Measurements from ENCODE around the gene OR2A7. TPM values are rescaled to one million over a fixed set of nuclear protein-coding genes. Genes with fewer than 3 reads are reported as not detected.
"Not testable (repeated sequence)": the region's sequence is repeated elsewhere in the genome, so short reads cannot be mapped to it uniquely, and the experiment has no call there.

Gene OR2A7
- polyA plus RNA-seq, 1 donor: 1.5 TPM

DNA sequence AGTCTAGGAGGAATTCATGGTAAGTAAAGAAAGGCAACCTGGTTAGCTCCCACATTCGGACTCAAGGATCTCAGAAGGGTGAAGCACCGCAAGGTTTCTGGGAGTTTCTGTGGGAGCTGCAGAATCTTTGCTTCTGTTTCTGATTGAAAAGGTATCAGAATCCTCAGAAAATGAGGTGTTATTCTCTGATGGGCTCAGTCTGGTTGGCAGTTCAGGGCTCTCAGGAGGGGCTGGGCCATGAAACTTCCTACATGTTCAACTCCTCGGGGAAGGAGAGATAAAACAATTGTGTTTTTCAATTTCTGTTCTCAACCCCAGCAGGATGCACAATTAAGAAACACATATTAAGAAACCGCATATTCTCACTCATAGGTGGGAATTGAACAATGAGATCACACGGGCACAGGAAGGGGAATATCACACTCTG is 9.1 kb downstream of the OR2A7 start:
- no peak for DNase-seq (ENCODE audit: low read depth)

GRCh38 chr7:144252307-144252706 is 12.3 kb downstream of the OR2A7 start:
- not testable (repeated sequence) for DNase-seq (ENCODE audit: low read depth)

DNA sequence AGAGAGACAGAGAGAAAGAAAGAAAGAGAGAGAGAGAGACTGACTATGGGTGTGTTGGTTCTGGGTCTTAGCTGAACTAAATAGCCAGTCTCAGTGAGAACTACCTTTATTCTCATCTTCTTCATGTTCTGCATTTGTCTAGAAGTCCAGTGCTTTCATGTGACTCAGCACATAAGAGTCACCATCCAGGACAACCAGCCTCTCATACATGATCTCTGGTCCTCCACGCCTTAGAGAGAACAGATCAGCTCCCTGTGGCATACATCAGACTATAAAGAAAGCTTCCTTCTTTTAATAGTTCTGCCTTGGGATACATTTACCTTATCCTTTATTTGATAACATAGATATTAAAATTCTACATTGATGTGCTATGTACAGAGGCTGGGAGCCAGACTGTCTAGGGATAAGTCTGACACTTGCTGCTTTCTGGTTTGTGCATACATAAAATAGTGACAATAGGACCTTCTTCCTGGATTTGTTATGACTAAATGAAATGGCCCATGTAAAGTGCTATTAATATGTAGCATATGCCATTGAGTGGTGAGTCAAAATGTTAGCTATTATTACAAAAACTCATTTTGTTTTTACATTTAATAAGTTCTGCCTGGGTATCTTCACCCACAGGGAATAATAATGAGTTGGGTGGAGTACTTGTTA is 16.8 kb downstream of the OR2A7 start:
- DNase-seq (ENCODE audit: low read depth): not testable (repeated sequence)

GRCh38 chr7:144246967-144247366 is 17.6 kb downstream of the OR2A7 start:
- not testable (repeated sequence) for DNase-seq (ENCODE audit: low read depth)

DNA sequence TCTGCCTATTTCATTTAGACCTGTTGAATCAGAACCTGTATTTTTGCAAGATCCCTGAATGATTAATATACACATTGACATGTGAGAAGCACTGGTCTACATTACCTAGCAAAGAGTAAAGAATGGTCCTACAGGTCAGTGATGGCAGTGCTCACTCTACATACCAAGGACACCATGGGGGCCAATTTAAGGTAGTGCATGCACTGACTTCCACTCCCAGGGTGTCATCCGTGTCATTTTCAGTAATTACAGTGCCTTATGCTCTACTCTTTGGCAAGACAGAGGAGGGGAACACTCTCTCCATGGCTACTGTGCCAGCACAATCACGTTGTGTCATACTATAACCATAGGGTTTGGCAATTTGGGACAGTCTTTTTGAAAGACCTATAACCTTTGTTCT is 19.2 kb downstream of the OR2A7 start:
- DNase-seq (ENCODE audit: low read depth): not testable (repeated sequence)

DNA sequence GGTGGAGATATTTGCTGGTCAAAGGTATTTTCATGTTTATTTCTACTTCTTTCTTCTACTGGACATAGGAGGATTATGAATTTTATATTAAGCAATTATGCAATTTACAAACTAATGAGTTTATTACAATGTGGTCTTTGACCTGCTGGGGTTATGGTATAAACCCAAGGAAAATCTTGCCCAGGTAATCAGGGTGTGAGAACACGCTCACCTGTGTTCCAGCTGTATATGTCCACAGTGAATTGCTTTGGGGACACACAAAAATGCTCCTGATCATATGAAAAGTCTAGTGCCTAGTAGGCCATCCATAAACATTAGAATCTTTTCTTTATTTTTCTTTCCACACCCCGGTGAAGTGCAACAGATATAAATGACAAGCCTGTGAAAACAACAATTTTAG is 25.2 kb downstream of the OR2A7 start, which contains the start of gene OR2A42:
TSS of gene OR2A42 (minus strand) at position 241 of the 400 bp plus-strand sequence. CDS start 6,762 bp downstream, outside the sequence.
- DNase-seq (ENCODE audit: low read depth): not testable (repeated sequence)

- not testable (repeated sequence) for DNase-seq (ENCODE audit: low read depth)
These were observed 26.0 kb downstream of the OR2A7 start for GRCh38 chr7:144238530-144239082.

GRCh38 chr7:144233039-144233438 is 31.6 kb downstream of the OR2A7 start:
- DNase-seq (ENCODE audit: low read depth): not testable (repeated sequence)

DNA sequence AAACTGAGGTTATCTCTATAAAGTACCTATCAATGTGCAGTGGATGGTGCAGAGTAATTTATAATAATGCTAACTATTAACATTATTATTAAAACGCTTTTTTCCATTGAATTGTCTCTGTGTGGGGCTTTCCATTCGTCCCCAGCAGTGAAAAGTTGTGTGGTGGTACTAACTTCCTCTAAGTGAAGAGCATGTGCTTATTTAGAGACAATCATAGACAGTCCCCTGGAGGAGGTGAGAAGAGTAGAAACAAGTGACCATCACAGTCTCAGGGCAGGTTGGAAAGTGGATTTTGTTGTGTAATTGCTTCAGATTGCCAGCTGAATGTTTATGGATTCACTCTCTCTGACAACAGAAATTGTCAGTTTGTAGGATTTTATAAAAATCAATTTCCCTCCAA is 33.6 kb downstream of the OR2A7 start:
- not testable (repeated sequence) for DNase-seq (ENCODE audit: low read depth)

GRCh38 chr7:144228810-144229209 is 35.8 kb downstream of the OR2A7 start:
- not testable (repeated sequence) for DNase-seq (ENCODE audit: low read depth)

- DNase-seq (ENCODE audit: low read depth): not testable (repeated sequence)
These were observed 37.7 kb downstream of the OR2A7 start for GRCh38 chr7:144226866-144227265.

- not testable (repeated sequence) for DNase-seq (ENCODE audit: low read depth)
These were observed 40.9 kb downstream of the OR2A7 start for GRCh38 chr7:144223675-144224074.

- not testable (repeated sequence) for DNase-seq (ENCODE audit: low read depth)
These were observed 44.1 kb downstream of the OR2A7 start for GRCh38 chr7:144220531-144220930.

DNA sequence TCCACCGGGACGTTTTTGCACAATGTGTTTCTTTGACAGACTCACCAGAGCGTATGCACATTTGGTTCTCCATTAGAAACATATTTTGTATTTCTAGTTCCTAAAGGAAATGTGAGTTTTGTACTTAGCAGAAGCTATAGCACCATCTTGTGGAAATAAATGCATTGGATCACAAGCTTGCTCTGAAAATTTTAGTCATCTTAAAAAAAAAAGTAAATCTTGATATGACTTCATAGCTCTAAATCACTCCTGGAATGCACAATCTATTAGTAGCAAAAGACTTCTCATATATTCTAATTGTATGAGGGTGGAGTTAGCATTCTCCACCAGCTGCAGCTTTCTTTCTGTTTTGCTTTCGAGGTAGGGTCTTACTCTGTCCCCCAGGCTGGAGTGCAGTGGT is 45.4 kb downstream of the OR2A7 start:
- not testable (repeated sequence) for DNase-seq (ENCODE audit: low read depth)

- not testable (repeated sequence) for DNase-seq (ENCODE audit: low read depth)
These were observed 46.0 kb downstream of the OR2A7 start for GRCh38 chr7:144218581-144218980.

DNA sequence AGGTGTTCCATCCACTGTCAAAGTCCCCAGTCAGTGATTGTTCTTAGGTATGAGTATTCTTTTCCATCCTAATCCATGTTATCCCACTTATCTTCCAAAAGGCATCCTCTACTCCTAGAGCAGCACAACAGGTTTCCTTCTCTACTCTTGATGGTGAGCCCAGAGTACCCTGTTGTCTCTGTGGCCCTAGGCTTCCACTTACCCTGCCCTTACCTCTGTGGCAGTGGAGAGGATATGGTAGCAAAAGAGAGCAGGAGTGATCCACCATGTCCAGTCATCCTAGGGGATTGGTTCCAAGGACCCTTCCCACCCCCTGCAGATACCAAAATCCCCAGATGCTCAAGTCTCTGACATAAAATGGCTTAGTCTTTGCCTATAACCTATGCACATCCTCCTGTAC is 47.4 kb downstream of the OR2A7 start:
- not testable (repeated sequence) for DNase-seq (ENCODE audit: low read depth)

Other genes starting within 250 kb of the OR2A7 start
- gene OR2A5, start 215.8 kb downstream of the OR2A7 start, polyA plus RNA-seq (ENCODE audit: insufficient read length): not detected
- not detected for gene OR2A25, start 195.0 kb downstream of the OR2A7 start, polyA plus RNA-seq (ENCODE audit: insufficient read length)
- gene OR2A12, start 178.5 kb downstream of the OR2A7 start, polyA plus RNA-seq (ENCODE audit: insufficient read length): 0.09 TPM
- not detected for gene OR2A2, start 155.2 kb downstream of the OR2A7 start, polyA plus RNA-seq (ENCODE audit: insufficient read length)
- not detected for gene OR2A14, start 141.6 kb downstream of the OR2A7 start, polyA plus RNA-seq (ENCODE audit: insufficient read length)
- not detected for gene CTAGE4, start 81.3 kb downstream of the OR2A7 start, polyA plus RNA-seq (ENCODE audit: insufficient read length)
- gene ARHGEF35, start 69.0 kb downstream of the OR2A7 start, polyA plus RNA-seq (ENCODE audit: insufficient read length): 1.2 TPM
- 0.34 TPM for gene OR2A42, start 25.2 kb downstream of the OR2A7 start, polyA plus RNA-seq (ENCODE audit: insufficient read length)
- 0.75 TPM for gene CTAGE8, start 4.5 kb upstream of the OR2A7 start, polyA plus RNA-seq (ENCODE audit: insufficient read length)
- 0.63 TPM for gene OR2A1, start 47.6 kb upstream of the OR2A7 start, polyA plus RNA-seq (ENCODE audit: insufficient read length)
- gene ARHGEF5, start 90.6 kb upstream of the OR2A7 start, polyA plus RNA-seq (ENCODE audit: insufficient read length): 2.5 TPM
- gene NOBOX, start 138.9 kb upstream of the OR2A7 start, polyA plus RNA-seq (ENCODE audit: insufficient read length): not detected